ENCODE measurements around the gene PALLD. TPM values are rescaled to one million over a fixed set of nuclear protein-coding genes. Genes with fewer than 3 reads are reported as not detected.

PALLD gene
- total and polyA plus RNA-seq, 2 of the 8 experiments (the other 6 are each of a cell fraction or from before 2014, with no cell fraction given), result 10.5 to 25.0 TPM

- TF ChIP-seq EP300 (IDR thresholded peaks at IDR 0.05; ENCODE audit: borderline replicate concordance in 1 of 2, low read depth in 2 of 2, low read length in 2 of 2), result no peak
- no peak for TF ChIP-seq JUND (IDR thresholded peaks at IDR 0.05; ENCODE audit: low read length)
- TF ChIP-seq TAF1 (IDR thresholded peaks at IDR 0.05; ENCODE audit: low read depth, low read length), result no peak
- no peak for TF ChIP-seq CHD1 (IDR thresholded peaks at IDR 0.05; ENCODE audit: low read depth, low read length)
Measured at GRCh38 chr4:168690199-168690598, 193.3 kb downstream of the PALLD start (continued).

Measured in H1 (cell line).